HG02981 (cell line): ENCODE results near the gene MIA.
A peak's percentile ranks its signal among the peaks of the same experiment; 100 is the strongest.
"Not testable (repeated sequence)": the region's sequence is repeated elsewhere in the genome, so short reads cannot be mapped to it uniquely, and the experiment has no call there.

Experiments
- ATAC-seq: cut with Tn5 transposase; IDR thresholded peaks from one replicate; pipeline ENCODE4 v1.9.1; 2021; ENCODE audit warnings: mild to moderate bottlenecking, moderate library complexity; ENCODE audit not compliant: unreplicated experiment

MIA gene

DNA sequence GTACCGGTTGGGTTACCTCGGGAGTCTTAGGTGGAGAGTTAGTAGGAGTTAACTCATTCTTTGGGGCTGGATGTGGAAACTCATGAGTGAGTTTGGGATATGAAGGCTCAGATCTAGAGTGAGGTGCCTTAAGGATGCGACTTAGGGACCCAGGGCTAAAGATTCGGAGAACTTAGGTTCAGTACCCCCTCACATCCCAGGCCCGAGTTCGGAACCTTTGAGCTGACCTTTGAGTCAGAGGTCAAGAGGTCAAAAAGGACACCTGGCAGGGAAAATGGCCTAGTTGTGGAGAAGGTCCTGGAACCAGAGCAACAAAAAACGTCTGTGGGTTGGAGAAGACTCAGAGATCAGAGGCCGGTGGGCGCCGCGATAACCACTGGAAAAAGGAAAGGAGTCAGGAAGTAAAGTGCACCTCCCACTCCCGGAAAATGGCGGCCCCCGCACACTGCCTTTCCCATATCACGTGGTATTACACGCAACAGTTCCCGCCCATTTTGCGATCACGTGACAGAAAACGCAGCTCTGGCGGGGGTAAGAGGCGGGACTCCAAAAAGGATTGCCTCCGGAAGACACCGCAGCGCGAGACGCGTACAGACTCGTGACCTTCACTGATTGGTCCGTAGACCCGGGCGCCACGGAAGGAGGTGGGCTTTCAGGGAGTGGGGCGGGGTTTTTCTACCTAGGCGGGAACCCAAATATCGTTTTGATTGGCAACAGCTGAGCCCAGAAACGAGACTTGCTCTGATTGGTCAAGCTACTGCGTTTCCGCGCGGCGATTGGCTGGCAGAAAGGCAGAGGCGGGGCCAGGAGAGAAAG lies 25.1 kb upstream of the MIA start, which contains the start of gene ACTMAP:
Gene ACTMAP (minus strand): TSS at position 420 of the 816 bp plus-strand sequence. CDS start 674 bp downstream, outside the sequence.
- peak; percentile 83 for ATAC-seq

GRCh38 chr19:40750874-40751537 lies 24.3 kb upstream of the MIA start, which contains the start of gene SNRPA:
TSS of gene SNRPA (plus strand) at chr19:40751203. CDS start at chr19:40751409, 206 bp downstream.
- ATAC-seq = peak; percentile 50

DNA sequence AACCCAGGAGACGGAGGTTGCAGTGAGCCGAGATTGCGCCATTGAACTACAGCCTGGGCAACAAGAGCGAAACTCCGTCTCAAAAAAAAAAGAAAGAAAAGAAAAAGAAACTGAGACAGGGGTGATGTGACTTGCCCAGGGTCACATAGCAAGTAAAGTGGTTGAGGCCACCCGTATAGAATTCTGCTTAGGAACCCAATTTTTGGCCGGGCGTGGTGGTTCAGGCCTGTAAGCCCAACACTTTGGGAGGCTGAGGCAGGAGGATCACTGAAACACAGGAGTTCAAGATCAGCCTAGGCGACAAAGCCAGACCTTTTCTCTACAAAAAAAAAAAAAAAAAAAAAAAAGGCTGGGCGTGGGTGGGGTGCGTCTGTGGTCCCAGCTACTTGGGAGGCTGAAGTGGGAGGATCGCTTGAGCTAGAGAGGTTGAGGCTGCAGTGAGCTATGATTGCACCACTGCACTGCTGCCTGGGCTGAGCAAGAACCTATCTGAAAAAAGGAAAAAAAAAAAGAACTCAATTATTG lies 23.0 kb upstream of the MIA start:
- no peak for ATAC-seq

DNA sequence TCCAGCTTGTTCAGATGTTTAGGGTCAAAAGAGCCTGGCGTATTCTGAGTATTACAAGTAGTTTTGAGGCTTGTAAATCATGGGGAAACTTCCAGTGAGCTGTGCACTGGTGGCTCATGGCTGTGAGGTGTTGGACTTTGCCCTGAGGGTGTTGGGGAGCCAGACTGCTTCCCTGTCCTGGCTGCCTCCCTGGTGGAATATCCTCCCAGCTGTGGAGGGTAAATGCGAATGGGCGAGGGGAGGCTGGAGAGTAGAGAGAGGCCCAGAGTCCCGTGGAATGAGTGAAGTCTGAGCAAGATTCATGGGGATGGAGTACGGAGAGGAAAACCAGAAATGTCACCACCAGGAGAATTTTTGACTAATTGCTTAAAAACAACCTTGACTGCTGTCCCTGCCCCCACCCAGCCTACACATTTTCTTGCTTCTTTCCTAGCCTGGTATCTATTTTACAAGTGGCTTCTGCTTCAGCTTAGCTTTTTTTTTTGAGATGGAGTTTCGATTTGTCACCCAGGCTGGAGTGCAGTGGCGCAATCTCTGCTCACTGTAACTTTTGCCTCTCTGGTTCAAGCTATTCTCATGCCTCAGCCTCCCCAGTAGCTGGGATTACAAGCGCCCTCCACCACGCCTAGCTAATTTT lies 20.6 kb upstream of the MIA start:
- no peak for ATAC-seq

DNA sequence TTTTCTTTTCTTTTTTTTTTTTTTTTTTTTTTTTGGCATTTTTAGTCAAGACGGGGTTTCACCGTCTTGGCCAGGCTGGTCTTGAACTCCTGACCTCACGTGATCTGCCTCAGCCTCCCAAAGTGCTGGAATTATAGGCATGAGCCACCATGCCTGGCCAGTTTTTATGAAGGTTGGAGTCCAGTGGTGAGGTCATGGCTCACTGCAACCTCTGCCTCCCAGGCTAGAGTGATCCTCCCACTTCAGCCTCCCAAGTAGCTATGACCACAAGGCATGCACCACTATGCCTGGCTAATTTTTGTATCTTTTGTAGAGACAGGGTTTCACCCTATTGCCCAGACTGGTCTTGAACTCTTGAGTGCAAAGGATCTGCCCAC lies 20.1 kb upstream of the MIA start:
- ATAC-seq = no peak

GRCh38 chr19:40755791-40756190 lies 19.5 kb upstream of the MIA start:
- no peak for ATAC-seq

GRCh38 chr19:40756502-40757110 lies 18.7 kb upstream of the MIA start:
- ATAC-seq = no peak

- ATAC-seq = no peak
Observed at GRCh38 chr19:40758491-40758890, 16.8 kb upstream of the MIA start.

DNA sequence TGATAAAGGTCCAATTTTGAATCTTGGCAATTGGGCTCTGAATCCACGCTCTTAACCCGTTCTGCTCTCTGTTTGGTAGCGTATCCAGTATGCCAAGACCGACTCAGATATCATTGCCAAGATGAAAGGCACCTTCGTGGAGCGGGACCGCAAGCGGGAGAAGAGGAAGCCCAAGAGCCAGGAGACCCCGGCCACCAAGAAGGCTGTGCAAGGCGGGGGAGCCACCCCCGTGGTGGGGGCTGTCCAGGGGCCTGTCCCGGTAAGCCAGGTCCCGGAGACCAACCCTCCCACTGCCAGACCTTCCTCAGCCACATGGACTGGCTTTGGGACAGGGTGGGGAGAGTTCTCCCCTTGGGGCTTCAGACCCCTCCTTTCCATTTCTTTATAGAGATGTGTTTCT lies 16.0 kb upstream of the MIA start:
- no peak for ATAC-seq

- ATAC-seq = no peak
Observed at GRCh38 chr19:40762754-40763470, 12.4 kb upstream of the MIA start.

GRCh38 chr19:40763526-40763925 lies 11.8 kb upstream of the MIA start:
- ATAC-seq = no peak

DNA sequence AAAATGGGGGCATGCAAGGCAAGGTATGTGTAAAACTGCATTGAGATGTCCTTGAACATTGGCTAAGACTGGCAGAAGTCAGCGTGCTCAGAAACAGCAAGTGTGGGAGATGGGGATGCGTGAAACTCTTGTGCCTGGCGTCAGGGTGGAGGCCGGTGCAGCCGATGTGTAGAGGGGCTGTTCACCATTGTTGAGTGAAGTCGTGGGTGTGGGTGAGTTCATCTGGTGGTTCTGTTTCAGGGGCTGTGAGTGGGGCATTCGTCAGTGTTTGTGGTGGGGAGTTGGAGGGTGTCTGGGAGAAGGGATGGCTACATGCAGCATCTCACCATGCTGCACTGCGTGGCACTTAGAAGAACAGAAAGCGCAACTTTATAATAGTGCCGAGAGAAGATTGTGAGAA lies 11.4 kb upstream of the MIA start:
- no peak for ATAC-seq

DNA sequence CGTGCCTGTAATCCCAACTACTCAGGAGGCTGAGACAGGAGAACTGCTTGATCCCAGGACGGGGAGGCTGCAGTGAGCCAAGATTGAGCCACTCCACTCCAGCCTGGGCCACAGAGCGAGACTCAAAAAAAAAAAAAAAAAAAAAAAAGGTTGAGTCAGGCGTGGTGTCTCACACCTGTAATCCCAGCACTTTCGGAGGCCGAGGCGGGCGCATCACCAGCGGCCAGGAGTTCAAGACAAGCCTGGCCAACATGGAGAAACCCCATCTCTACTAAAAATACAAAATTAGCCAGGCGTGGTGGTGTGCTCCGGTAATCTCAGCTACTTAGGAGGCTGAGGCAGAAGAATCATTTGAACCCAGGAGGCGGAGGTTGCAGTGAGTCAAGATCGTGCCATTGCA lies 8.9 kb upstream of the MIA start:
- not testable (repeated sequence) for ATAC-seq

GRCh38 chr19:40768869-40769268 lies 6.5 kb upstream of the MIA start:
- no peak for ATAC-seq

- not testable (repeated sequence) for ATAC-seq
Observed at GRCh38 chr19:40771101-40771862, 4.0 kb upstream of the MIA start.

DNA sequence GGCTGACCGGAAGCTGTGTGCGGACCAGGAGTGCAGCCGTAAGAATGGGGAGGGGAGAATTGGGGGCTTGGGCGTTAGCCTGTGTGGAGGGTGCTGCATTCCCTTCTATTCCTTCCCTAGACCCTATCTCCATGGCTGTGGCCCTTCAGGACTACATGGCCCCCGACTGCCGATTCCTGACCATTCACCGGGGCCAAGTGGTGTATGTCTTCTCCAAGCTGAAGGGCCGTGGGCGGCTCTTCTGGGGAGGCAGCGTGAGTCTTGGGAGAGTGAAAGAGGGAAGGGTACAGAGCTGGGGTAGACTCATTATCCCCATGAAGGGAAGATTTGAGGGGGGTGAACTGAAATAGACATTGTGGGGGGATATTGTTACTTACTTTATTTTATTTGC lies 306 bp downstream of the MIA start:
- no peak for ATAC-seq

DNA sequence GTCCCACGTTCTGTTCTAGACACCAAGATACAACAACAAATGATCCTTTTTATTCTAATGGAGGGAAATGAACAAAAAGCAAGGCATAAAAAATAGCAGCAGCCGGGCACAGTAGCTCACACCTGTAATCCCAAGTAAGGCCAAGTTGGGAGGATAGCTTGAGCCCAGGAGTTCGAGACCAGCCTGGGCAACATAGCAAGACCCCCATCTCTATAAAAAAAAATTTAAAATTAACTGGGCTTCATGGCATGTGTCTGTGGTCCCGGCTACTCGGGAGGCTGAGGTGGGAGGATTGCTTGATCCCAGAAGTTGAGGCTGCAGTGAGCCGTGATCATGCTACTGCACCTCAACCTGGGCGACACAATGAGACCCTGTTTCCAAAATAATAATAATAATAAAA lies 1.0 kb downstream of the MIA start:
- no peak for ATAC-seq

DNA sequence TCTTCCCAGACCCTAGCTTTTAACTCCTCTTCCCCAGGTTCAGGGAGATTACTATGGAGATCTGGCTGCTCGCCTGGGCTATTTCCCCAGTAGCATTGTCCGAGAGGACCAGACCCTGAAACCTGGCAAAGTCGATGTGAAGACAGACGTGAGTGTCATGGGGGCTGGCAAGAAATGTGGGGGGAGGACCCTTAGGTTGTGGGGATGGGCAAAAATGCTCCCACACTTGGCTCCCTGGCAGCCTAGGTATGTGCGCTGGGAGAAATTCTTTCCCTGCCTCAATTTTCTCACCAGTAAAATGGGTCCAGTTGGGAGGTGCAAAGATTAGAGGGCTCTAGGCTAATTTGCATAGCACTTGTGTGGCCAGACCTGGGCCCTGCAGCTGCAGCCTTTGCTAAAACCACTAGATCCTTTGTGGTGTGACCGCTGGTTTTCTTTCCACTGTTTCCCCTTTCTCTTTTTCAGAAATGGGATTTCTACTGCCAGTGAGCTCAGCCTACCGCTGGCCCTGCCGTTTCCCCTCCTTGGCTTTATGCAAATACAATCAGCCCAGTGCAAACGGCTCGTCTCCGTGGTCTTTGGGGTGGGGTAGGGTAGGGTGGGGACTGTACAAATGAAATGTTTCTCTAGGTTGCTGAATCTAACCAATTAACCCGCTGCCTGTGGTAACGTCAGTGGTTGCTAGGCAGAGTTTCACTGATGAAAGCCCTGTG lies 1.8 kb downstream of the MIA start:
- ATAC-seq = peak; percentile 61

GRCh38 chr19:40777645-40777936 lies 2.3 kb downstream of the MIA start:
- no peak for ATAC-seq
